ENCODE data around the gene MAGEB5.
"Not testable (repeated sequence)": the region's sequence is repeated elsewhere in the genome, so short reads cannot be mapped to it uniquely, and the experiment has no call there.

Gene MAGEB5

GRCh38 chrX:26215869-26216268, at the start of gene MAGEB5:
TSS of gene MAGEB5 (plus strand) at chrX:26216169. CDS start at chrX:26217302, 1,133 bp downstream.
- no peak within 1 kb of the TSS for H3K4me3 ChIP-seq (ENCODE audit: low read depth, low read length)
- no peak for TF ChIP-seq CTCF (IDR thresholded peaks at IDR 0.05; ENCODE audit: borderline replicate concordance, insufficient read depth, low read depth, low read length)

GRCh38 chrX:26192204-26192603, 23.8 kb upstream of the MAGEB5 start, which contains the start of gene MAGEB6:
TSS of gene MAGEB6 (plus strand) at chrX:26192440. CDS start at chrX:26193847, 1,407 bp downstream.
- TF ChIP-seq CTCF (IDR thresholded peaks at IDR 0.05; ENCODE audit: borderline replicate concordance, insufficient read depth, low read depth, low read length), result no peak
- no peak within 1 kb of the TSS for H3K4me3 ChIP-seq (ENCODE audit: low read depth, low read length)

- H3K4me3 ChIP-seq (ENCODE audit: low read depth, low read length), result no peak overlapping the region
- TF ChIP-seq CTCF (IDR thresholded peaks at IDR 0.05; ENCODE audit: borderline replicate concordance, insufficient read depth, low read depth, low read length), result no peak
These were observed 12.4 kb upstream of the MAGEB5 start for GRCh38 chrX:26203561-26203960.

GRCh38 chrX:26204717-26205116, 11.3 kb upstream of the MAGEB5 start:
- H3K4me3 ChIP-seq (ENCODE audit: low read depth, low read length), result not testable (repeated sequence)

- TF ChIP-seq CTCF (IDR thresholded peaks at IDR 0.05; ENCODE audit: borderline replicate concordance, insufficient read depth, low read depth, low read length), result no peak
- no peak overlapping the region for H3K4me3 ChIP-seq (ENCODE audit: low read depth, low read length)
These were observed 8.0 kb upstream of the MAGEB5 start for GRCh38 chrX:26208012-26208411.

- no peak overlapping the region for H3K4me3 ChIP-seq (ENCODE audit: low read depth, low read length)
- no peak for TF ChIP-seq CTCF (IDR thresholded peaks at IDR 0.05; ENCODE audit: borderline replicate concordance, insufficient read depth, low read depth, low read length)
These were observed 3.4 kb downstream of the MAGEB5 start for GRCh38 chrX:26219351-26219750.

- H3K4me3 ChIP-seq (ENCODE audit: low read depth, low read length), result no peak overlapping the region
- TF ChIP-seq CTCF (IDR thresholded peaks at IDR 0.05; ENCODE audit: borderline replicate concordance, insufficient read depth, low read depth, low read length), result no peak
These were observed 18.2 kb downstream of the MAGEB5 start for GRCh38 chrX:26234177-26234576.

GRCh38 chrX:26253526-26253925, 37.6 kb downstream of the MAGEB5 start:
- TF ChIP-seq CTCF (IDR thresholded peaks at IDR 0.05; ENCODE audit: borderline replicate concordance, insufficient read depth, low read depth, low read length), result no peak
- H3K4me3 ChIP-seq (ENCODE audit: low read depth, low read length), result no peak overlapping the region

Measured in GM12875 (cell line).